SU-DHL-6 (cell line): ENCODE data around the gene MRFAP1.

Source experiments
- CTCF ChIP-seq: fragments of 200-600 bp; sonication (generic); IDR thresholded peaks from one replicate; pipeline ENCODE4 v1.5.1; 2017; ENCODE audit warnings: antibody characterized with exemption, mild to moderate bottlenecking, low read length, moderate library complexity; ENCODE audit not compliant: insufficient read depth, poor library complexity, severe bottlenecking
- EZH2phosphoT487 ChIP-seq: fragments of 200-600 bp; sonication (generic), shearing (Covaris generic); conservative IDR thresholded peaks from 2 replicates; pipeline ENCODE4 v1.6.1; 2018; ENCODE audit warnings: mild to moderate bottlenecking, antibody characterized with exemption, low read length, moderate library complexity, mixed read lengths

- TF ChIP-seq CTCF = no peak
- TF ChIP-seq EZH2phosphoT487 = no peak
These were observed 42.5 kb downstream of the MRFAP1 start for GRCh38 chr4:6682862-6683590.
